HepG2 (cell line): ENCODE data around the gene SMAD7. TPM values are rescaled to one million over a fixed set of nuclear protein-coding genes. Genes with fewer than 3 reads are reported as not detected.

ENCODE experiments used
- AKNA ChIP-seq: sonication (generic); formaldehyde crosslinking; IDR thresholded peaks from 2 replicates; pipeline ENCODE4 v1.4.0; 2020; ENCODE audit warnings: missing genetic modification reagents, borderline replicate concordance
- ATF6 ChIP-seq: sonication (generic); formaldehyde crosslinking; conservative IDR thresholded peaks from 2 replicates; pipeline ENCODE4 v1.4.0; 2020; ENCODE audit warnings: missing genetic modification reagents
- GABPB1 ChIP-seq: IDR thresholded peaks from 2 replicates; pipeline ENCODE4 v1.6.1; 2016; ENCODE audit warnings: mild to moderate bottlenecking, missing genetic modification reagents, moderate library complexity, missing compliant biosample characterization
- KDM3A ChIP-seq: IDR thresholded peaks from 2 replicates; pipeline ENCODE4 v1.6.1; 2018; ENCODE audit warnings: low read depth, missing compliant biosample characterization
- KLF9 ChIP-seq: IDR thresholded peaks from 2 replicates; pipeline ENCODE4 v1.6.1; 2016; ENCODE audit warnings: low read depth
- MTF1 ChIP-seq: sonication (generic); formaldehyde crosslinking; IDR thresholded peaks from 2 replicates; pipeline ENCODE4 v1.5.0; 2020; ENCODE audit warnings: missing genetic modification reagents
- NR2F1 ChIP-seq, 2 experiments: fragments of 450-650 bp in 1 of 2; formaldehyde crosslinking in 1 of 2; IDR thresholded peaks; 2 replicates each; pipeline versions ENCODE4 v1.5.0 to v1.6.1; 2016 to 2020; ENCODE audit warnings: mild to moderate bottlenecking in 1 of 2, missing compliant biosample characterization in 1 of 2, missing genetic modification reagents in 1 of 2, moderate library complexity in 1 of 2
- SALL1 ChIP-seq: sonication (generic); formaldehyde crosslinking; IDR thresholded peaks from 2 replicates; pipeline ENCODE4 v1.8.0; 2022; ENCODE audit warnings: mild to moderate bottlenecking, missing genetic modification reagents
- SNAPC5 ChIP-seq: sonication (generic); formaldehyde crosslinking; IDR thresholded peaks from 2 replicates; pipeline ENCODE4 v1.8.1; 2023; ENCODE audit warnings: mild to moderate bottlenecking, missing genetic modification reagents, borderline replicate concordance
- ZC3H13 ChIP-seq: sonication (generic); formaldehyde crosslinking; IDR thresholded peaks from 2 replicates; pipeline ENCODE4 v1.8.1; 2023; ENCODE audit warnings: mild to moderate bottlenecking, missing genetic modification reagents, moderate library complexity
- ZNF138 ChIP-seq: sonication (generic); formaldehyde crosslinking; IDR thresholded peaks from 2 replicates; pipeline ENCODE4 v1.5.0; 2020; ENCODE audit warnings: mild to moderate bottlenecking, low read depth, missing genetic modification reagents
- ZNF20 ChIP-seq: sonication (generic); formaldehyde crosslinking; IDR thresholded peaks from 2 replicates; pipeline ENCODE4 v1.4.0; 2020; ENCODE audit warnings: mild to moderate bottlenecking, moderate library complexity, missing genetic modification reagents
- ZNF639 ChIP-seq: conservative IDR thresholded peaks from 2 replicates; pipeline ENCODE4 v1.6.1; 2018; ENCODE audit warnings: missing genetic modification reagents
- ZNF788 ChIP-seq: sonication (generic); formaldehyde crosslinking; IDR thresholded peaks from 2 replicates; pipeline ENCODE4 v1.5.0; 2020; ENCODE audit warnings: mild to moderate bottlenecking, missing genetic modification reagents, borderline replicate concordance
- ZNF792 ChIP-seq: IDR thresholded peaks from 2 replicates; pipeline ENCODE4 v1.6.1; 2016
- polyA plus RNA-seq, 8 experiments: library from polyadenylated mRNA; depleted of rRNA in 3 of 8; stranded (reverse) in 7 of 8; unstranded in 1 of 8; fragments of >200 nt; fragmentation: Illumina TruSeq in 4 of 8; extraction: Trizol in 4 of 8; gene quantifications; 2 replicates each; pipeline versions ENCODE4 v1.2.1 to v1.2.3, GENCODE V29; 2011 to 2016; ENCODE audit warnings: low read depth in 4 of 8, missing spikeins in 1 of 8, mixed read lengths in 1 of 8; ENCODE audit not compliant: insufficient read depth in 1 of 8
- total RNA-seq, 5 experiments: library from RNA; depleted of rRNA; stranded (reverse); fragments of >200 nt; fragmentation: Illumina TruSeq; extraction: Trizol; gene quantifications; 2 replicates each; pipeline ENCODE4 v1.2.3, GENCODE V29; 2016; ENCODE audit warnings: low read depth in 1 of 5

SMAD7 gene
- total and polyA plus RNA-seq, 2 of the 13 experiments (the other 11 are each of a cell fraction or from before 2014, with no cell fraction given): 17.4 to 24.7 TPM

GRCh38 chr18:48889115-48889941 lies 61.4 kb downstream of the SMAD7 start (continued):
- no peak for TF ChIP-seq AKNA (CRISPR knock-in tag)
- TF ChIP-seq MTF1 (CRISPR knock-in tag): no peak
- no peak for TF ChIP-seq KDM3A (CRISPR knock-in tag)
- no peak for TF ChIP-seq SNAPC5 (CRISPR knock-in tag)
- TF ChIP-seq ZNF792: no peak
- TF ChIP-seq NR2F1 (CRISPR knock-in tag; IDR thresholded peaks at IDR 0.05): peak in 1 of 2 experiments; percentile 17; a peak in 1 of 4 replicates
- no peak for TF ChIP-seq ZNF639 (CRISPR knock-in tag)
- no peak for TF ChIP-seq SALL1 (CRISPR knock-in tag)
- TF ChIP-seq ZC3H13 (CRISPR knock-in tag): no peak
- no peak for TF ChIP-seq ZNF20 (CRISPR knock-in tag)
- TF ChIP-seq ATF6 (CRISPR knock-in tag): no peak
- no peak for TF ChIP-seq ZNF138 (CRISPR knock-in tag)
- TF ChIP-seq GABPB1: peak; percentile 29; the same call in 1 of the 2 replicates
- TF ChIP-seq KLF9 (CRISPR knock-in tag): no peak
- no peak for TF ChIP-seq ZNF788 (CRISPR knock-in tag)
